HCEC 1CT (cell line): ENCODE data around the gene LRRC4B.

Experiments used
- DNase-seq: peaks from one replicate; pipeline ENCODE4 v3.0.0-alpha.2; 2017

Gene LRRC4B

DNA sequence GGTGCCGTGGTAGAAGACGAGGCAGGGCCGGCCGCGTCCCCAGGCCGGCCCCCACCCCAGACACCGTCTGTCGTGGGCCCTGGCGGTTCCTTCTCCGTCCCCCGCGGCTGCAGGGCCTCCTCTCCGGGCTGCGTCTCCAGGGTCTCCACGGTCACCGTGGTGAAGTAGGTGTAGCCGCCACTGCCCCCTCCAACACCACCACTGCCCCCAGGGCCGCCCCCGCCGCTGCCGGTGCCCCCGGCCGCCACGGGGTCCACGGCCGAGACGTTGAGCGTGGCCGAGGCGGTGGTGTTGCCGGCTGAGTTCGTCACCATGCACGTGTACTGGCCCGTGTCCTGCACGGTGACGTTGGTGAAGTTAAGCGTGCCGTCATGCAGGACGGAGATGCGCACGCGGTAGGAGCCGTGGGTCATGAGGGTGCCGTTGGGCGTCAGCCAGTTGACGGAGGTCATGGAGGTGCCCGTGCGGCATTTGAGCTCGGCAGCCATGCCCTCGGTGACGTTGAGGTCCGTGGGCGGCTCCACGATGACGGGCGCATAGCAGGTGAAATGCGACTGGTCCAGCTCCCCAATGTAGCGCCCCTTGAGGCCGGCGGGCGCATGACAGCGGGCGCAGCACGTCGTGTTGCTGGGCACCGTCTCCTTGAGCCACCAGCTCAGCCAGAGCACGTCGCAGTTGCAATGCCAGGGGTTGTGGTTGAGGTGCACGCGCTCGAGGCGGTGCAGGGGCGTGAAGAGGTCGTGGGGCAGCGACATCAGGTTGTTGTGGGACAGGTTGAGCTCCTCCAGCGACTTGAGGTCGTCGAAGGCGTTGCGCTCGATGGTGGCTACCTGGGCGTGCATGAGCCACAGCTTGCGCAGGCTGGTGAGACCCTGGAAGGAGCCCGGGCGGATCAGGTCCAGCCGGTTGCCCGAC, 49.9 kb downstream of the LRRC4B start:
- DNase-seq, result no peak

DNA sequence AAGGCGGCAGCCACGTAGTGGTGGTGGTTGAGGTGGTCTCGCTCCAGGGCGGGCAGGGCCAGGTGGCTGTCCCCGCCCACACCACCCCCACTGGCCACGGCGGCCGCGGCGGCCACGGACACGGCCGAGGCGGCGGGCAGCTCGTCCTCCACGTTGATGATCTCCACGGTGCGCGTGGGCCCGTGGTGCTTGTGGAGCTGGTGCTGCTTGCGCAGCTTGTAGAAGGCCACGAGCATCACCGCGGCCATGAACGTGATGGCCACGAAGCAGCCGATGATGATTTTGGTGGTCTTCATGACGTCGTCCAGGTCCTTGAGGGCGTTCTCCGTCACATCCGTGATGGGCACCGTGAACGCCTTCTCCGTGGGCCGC, 50.5 kb downstream of the LRRC4B start:
- DNase-seq, result no peak

DNA sequence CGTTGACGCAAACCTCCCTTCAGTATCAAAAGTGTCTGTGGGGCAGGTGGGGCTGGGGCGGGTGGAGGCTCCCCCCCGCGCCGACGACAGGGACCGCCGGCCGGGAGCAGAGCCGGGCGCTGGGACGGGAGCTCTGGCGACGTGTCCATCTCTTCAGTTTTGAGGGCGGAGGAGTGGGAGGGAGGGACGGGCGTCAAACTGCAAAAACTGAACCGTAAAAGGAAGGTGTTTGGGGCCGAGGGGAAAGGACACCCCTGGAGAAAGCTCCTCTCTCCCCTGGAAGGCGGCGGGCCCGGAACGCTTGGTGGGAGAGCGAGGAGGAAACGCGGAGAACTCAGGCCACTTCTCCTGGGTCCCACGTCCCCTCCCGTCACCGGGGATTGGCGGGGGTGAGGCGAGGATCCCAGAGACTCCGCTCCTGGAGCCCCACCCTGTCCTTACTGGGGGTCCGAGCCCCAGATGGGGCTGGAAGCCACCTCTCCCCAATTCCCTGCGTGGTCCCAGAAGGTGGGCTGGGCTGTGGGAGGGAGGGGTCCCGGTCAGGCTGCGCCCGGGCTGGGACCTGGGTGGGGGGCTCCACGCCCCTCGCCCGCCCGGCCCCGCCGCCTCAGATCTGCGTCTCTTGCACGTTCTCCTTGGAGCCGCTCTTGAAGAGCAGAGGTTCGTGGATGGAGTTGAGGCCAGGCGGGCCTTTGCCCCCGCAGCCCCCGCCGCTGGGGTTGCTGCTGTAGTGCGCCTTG, 51.1 kb downstream of the LRRC4B start:
- no peak for DNase-seq

DNA sequence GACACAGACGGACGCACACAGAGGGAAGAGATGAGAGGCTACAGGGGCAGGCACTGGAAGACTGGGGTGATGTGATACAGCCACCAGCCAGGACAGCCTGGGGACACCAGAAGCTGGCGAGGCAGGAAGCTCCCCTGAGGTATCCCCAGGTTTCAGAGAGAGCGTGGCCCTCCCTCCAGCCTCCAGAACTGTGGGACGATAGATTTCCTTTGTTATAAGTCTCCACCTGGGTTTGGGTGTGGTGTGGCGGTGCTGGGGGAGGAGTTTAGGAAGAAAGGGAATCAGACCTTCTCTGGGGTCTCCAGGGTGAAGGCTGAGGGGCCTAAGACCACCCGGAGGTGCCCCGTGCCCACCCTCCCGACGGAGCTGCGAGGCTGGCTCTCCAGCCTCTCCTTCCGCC, 51.8 kb downstream of the LRRC4B start:
- no peak for DNase-seq

DNA sequence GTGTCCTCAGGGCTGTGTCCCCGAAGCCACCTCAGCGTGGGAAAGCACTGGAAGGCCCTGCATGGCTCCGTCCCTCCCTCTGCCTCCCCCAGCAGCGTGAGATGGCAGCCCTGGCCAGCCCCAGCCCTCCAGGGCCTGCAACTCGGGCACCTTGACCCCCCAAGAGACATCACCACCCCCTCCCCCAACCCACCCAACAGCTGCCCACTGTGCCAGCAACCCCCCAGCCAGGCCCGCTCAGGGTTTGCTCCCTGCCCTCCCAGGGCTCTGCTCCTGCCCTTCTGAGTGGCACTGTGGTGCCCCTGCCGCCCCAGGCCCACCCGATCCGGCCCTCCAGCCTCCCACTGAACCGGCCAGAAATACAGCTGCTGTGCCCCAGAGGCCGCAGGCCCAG, 53.1 kb downstream of the LRRC4B start:
- DNase-seq, result no peak

DNA sequence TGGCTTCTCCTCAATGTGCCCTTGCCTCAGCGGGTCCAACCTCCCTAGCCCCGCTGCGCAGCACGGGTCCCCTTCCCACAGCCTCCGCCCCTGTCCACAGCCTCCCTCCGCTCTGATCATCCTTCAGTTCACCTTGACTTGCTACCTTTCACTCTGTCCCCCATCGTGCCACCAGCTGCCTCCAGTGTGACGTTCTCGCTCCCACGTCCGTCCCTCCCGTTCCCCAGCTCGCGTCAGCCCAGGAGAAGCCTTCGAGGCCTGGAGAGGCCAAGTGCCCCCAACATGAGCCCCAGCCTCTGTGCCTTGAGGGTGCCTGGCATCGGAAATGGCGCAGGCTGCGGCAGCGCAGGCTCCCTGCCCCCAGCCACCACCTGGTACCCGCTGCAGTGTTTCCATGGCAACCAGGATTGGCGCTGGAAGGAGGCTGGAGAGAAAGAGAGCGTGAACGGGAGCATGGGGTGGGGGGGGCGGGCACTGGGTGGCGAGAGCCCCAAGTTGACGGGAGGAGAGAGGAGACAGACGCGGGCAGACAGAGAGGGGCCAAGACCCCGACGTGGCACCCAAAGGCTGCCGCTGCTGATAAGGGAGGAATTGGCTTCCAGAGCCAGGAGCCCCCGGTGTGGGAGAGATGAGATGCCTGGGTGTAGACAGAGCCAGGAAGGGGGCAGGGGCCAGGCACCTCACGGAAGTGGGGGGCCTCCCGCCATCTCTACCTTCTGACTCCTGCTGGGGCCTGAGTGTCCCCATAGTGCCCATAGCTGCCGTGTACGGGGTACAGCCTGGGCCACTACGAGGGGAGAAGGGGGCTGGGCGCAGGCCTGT, 53.7 kb downstream of the LRRC4B start:
- DNase-seq, result no peak

DNA sequence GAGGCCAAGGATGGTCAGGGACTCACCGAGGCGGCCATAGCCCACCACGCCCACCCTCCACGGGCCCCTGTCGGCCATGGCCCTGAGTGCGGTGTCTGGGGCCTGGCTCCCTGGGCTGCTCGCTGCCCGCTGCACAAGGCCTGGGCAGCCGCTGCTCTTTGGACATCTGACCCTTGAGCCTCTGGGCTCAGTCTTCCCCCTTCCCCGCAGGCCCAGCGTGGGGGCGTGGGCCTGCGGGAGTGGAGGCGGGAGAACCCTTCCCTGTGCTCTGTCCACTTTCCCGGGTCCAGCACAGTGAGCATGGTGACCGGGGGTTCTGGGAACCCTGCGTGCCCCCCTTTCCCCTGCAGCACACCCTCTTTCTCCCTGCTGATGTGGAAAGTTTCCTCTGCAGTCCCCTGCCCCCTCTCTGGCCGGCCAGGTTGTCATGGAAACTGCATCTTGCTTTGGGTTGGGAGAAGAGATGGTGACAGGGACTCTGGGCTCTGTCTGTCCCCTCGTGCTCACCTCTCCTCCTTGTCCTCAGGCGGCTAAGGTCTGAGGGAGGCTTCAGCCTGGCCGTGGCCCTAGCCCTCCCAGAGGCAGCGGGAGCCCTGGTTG, 54.4 kb downstream of the LRRC4B start, which contains the start of gene ASPDH:
TSS of gene ASPDH (minus strand) at position 168 of the 600 bp plus-strand sequence. CDS start at position 78, 90 bp downstream.
- no peak for DNase-seq

DNA sequence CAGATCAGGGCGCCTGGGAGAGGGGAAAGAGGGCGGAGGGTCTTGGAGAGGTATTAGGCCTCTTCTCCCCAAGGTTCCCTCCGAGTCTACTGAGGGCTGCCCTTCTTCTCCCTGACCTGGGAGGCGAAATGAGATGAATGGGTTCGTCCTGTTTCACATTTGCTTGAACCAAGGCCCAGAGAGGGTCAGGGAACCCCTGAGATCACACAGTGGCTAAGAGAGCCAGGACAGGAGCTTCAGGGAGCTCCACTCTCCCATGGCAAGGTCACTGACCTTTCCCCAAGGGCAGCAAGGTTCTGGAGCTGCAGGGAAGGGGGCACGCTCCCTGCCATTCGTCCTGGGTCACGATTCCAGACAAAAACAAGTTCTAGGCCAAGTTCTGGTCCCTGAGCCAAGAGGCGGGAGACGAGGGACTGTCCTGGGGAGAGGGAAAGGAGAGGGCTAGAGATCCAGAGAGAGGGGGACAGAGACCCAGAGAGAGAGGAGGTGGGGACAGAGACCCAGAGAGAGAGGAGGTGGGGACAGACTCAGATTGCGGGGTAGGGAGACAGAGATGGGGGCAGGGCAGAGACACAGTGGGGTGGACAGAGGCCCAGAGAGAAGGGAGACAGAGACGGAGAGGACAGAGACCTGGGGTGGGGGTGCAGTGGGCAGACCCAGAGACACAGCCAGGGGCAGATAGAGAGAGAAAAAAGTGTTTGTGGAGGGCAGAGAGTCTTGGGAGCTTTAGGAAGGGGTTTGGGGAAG, 55.1 kb downstream of the LRRC4B start:
- DNase-seq, result no peak

DNA sequence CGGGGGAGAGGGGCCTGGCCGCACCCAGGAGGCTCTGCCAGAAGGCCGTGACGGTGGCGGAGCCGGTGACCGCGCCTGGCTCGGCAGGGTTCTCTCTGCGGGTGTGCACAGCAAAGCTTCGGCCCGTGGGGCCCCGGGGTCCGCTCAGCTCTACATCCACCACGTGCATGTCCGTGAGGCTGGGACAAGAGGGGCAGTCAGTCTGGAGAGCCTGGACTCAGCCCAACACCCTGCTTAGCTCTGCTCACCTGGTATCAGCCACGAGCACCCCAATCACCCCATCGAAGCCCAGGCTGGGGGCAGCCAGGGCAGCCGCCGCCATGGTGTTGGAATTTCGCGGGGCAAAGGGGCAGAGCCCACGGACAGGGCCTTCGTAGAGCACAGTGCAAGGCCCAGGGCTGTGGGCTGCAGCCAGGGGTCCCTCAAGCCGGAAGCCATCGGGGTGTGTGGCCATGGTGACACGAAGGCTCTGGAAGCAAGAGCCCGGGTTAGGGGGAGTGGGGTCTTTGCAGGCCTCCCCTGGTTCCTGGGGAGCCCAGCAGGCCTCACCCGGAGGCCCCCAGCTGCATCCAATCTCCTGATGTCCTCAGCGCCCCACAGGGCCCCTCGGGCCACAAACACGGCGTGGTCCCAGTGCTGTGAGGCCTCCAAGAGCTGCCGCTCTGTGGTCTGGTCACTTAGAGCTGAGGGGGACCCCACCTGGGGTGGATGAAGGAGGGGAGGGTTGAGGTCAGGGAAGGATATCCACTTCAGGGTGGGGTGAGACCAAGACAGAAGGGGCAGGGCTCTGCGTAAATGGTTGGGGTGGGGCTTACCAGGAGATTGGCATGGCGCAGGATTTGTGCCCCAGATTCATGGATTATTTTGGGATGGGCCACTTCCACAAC, 55.9 kb downstream of the LRRC4B start:
- DNase-seq, result no peak

DNA sequence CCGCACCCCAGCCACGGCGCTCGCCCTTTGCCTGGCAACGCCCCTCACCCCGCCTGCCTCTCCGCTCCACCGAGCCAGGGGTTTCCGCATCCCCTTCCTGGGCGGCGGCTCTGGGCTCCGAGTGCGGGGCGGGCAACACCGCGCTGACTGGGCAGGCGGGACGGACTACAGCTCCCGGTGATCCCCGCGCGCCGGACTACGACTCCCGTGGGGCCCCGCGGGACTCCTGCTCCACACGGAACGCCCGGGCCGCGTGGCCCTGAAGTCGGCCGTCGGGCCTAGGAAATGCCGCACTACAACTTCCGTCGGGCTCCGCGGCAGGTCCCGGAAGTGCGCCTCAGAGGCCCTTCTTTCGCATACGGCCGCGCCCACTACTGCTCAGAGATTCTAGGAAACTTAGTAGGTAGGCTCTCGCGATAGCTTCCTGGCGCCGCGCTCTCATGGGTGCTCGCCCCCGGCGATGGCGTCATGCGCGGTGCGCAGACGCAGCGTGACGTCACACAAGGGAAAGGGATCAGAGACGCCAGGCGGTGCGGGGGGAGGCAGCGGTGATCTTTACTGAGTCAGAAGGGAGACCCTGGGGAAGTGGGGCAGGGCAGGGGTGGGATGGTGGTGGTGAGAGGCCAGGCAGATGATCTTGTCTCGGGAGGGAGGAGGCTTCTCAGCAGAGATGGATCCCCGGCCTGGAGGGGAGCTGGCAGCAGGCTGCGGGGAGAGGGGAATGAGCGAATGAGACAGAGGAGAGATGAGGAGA, 57.0 kb downstream of the LRRC4B start, which contains the start of gene JOSD2:
TSS of gene JOSD2 (minus strand) at position 123 of the 754 bp plus-strand sequence. CDS start 760 bp downstream, outside the sequence.
- DNase-seq, result peak; percentile 100

DNA sequence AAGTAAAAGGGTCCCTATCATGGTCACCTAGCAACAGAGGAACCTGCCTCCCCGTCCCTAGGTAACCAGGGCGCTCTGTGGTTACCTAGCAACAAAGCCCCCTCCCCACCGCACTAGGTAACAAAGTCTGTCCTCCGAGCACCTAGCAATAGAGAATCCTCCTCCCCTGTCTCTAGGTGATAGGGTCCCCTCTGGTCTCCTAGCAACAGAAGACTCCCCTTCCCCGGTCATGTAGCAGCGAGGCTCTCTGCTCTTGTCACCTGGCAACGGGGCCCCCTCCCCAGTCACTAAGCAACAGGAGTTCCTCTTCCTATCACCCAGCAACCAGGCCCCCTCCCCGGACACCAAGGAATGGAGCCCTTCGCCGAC, 57.6 kb downstream of the LRRC4B start:
- DNase-seq, result no peak

DNA sequence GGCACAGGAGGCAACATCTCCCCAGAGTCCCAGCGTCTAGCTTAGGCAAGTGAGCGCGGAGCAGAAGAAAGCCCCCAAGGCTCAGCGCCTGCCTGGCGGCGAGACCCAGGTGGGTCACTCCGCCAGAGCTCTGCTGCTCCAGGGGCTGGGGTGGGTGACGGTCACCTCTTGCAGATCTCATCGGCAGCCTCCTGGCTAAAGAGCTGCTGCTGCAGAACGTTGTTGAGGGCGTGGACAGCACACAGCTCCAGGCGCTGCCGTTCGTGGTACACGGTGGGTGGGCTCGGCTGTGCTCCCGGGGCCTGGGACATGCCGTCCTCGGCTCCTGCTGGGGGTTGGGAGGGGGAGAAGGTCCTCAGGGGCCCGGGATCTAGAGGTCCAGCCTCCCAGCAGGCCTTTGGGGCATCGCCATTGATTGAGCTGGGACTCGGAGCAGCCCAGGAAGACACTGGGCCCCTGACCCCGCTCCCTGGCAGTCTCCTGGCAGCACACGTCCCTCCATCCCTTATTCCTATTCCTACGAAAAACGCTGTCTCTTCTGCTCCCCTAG, 58.0 kb downstream of the LRRC4B start:
- no peak for DNase-seq

DNA sequence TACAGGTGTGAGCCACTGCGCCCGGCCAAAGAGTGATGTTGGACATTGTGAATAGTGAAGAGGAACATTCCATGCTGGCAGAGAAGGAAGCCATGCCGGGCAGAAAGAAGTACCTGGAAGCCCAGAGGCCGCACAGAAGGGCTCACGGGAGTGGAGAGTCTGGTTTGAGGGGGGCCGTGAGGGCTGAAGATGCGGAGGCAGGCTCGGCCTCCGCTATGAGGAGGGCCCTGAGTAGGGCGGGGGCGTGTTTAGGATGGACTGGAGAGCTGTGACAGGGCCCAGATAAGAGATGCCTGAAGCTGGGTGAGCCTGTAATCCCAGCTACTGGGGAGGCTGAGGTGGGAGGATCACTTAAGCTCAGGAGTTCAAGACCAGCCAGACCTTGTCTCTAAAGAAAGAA, 58.9 kb downstream of the LRRC4B start:
- DNase-seq, result no peak

DNA sequence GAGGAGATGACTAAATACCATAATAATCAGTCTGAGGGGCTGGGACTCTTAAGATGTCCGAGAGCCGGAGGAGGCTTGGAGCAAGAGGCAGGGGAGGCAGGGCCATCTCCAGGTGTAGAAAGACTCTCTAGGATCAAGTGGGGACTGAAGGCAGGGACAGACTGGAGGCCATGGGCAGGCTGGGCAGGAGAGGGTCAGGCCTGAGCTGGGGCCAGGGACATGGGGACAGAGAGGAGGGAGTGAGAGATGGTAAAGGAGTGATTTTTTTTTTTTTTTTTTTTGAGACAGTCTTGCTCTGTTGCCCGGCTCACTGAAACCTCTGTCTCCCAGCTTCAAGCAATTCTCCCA, 59.4 kb downstream of the LRRC4B start:
- no peak for DNase-seq

DNA sequence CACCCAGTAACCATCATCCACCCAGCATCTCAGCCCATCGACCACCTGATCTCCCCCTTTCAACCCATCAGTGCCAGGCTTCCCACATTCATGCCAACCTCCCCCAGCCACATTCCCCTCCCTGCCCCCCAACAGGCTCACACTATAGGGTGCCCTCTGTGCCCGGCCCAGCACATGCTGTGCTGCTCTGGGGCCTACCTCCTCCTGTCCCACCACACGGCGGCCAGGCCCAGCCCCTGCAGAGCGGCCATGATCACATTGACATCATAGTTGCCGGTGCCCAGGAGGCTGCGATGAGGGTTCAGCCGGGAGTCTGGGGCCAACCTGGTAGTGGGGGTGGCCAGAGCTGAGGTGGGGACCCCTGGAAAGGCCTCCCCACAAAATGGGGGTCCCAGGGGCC, 60.9 kb downstream of the LRRC4B start:
- DNase-seq, result no peak

DNA sequence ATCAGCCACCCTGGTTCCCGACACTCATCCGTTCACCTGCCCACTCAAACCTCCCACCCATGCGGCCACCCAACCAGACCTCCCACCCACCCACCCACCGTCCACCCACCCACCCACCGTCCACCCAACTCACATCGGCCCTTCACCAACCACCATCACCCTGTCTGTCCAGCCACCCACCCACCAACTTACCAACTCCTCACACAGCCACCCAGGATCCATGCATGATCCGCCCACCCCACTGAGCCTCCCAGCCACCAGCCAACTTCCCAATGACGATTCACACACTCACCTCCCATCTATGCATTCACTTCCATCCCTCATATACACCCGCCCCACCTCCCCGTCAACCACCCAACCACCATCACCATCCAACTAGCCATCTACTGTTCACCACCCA, 61.5 kb downstream of the LRRC4B start:
- no peak for DNase-seq

DNA sequence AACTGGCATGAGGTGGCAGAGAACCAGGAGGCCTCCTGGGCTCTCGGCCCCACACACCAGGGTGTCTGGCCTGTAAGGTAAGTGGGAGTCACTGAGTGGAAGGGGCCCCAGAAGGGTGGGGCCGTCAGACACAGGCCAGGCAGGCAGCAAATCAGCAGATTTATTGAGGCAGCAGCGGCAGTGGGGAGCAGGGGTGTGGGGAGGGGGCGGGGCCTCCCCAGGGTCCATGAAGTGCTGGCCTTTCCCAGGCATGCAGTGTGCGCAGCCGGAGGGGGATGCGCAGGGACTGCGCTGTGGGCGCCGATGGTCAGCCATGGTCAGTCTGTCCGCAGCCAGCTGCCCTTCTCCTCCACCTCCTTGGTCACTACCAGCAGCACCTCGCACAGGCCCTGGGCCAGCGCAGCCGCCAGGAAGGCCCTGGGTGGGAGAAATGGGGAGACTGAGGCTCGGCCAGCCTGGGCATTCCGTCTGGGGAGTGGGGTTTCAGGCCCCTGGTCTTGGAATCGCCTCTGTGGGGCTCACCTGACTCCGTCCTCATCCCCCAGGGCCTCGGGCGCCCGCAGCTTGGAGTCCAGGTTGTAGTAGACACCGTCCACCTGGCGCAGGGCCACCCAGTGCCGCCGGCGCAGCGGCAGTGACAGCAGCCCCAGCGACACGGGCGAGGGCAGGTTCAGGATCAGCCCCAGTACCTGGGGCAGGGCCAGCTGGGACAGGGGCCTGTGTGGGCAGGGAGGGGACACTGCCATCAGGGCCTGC, 62.2 kb downstream of the LRRC4B start:
- DNase-seq, result peak; percentile 13

DNA sequence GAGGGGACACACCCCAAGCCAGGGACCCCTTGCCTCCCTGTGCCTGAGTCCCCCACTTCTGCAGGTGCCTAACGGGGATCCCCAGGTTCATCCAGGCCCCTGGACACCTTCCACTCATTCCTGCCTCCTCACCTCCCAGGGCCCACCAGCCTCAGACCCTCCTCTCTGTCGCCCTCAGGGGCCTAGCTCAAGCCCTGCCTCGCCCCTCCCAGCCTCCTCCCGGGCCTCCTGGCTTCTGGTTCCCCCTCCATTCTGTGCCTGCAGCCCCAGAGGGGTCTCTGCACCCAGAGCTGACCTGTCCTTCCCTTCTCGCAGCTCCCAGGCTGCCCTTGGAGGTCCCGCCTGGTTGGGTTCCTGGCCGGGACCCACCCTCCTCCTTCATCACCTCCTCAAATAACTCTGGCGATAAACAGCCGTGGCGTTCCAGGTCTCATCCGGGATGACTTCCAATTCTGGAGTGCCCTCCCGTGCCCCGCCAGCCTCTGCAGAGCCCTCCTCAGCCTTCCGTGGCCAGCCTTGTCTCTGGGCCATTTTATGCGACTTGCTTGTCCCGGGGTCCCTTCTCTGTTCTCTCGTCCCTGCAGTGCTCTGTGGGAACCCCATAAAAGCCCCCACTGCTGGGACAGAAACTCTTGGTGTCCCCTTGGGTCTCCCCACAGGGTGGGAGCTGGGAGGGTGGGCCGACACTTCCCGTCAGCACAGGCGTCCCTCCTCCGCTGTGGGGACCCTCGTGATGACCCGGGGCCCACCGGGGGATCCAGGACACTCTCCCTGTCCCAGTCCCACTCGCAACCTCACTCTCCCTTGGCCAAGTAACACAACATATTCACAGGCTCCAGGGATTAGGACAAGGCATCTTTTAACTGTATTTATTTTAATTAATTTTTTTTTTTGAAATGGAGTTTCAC, 66.4 kb downstream of the LRRC4B start:
- no peak for DNase-seq
